OCI-LY7 (cell line): Measurements from ENCODE around the gene KIAA1217.

ENCODE experiments used
- CTCF ChIP-seq: fragments of 200-600 bp; sonication (generic); conservative IDR thresholded peaks from 2 replicates; pipeline ENCODE4 v1.5.1; 2014; ENCODE audit warnings: mild to moderate bottlenecking, antibody characterized with exemption, low read length, moderate library complexity, mixed read lengths
- EZH2phosphoT487 ChIP-seq: fragments of 200-600 bp; sonication (generic); IDR thresholded peaks from 2 replicates; pipeline ENCODE4 v1.6.1; 2018; ENCODE audit warnings: low read depth, borderline replicate concordance, mild to moderate bottlenecking, mixed run types, antibody characterized with exemption, low read length, moderate library complexity, mixed read lengths

GRCh38 chr10:24184455-24184854, 24.5 kb upstream of the KIAA1217 start:
- TF ChIP-seq CTCF (no peak), EZH2phosphoT487 (no peak)
